K562 (cell line): ENCODE measurements around the gene CPT1C. TPM values are rescaled to one million over a fixed set of nuclear protein-coding genes. Genes with fewer than 3 reads are reported as not detected.
A peak's percentile ranks its signal among the peaks of the same experiment; 100 is the strongest.

Experiments
- CSDE1 ChIP-seq, 2 experiments: fragments of 450-650 bp; IDR thresholded peaks; 2 replicates each; pipeline ENCODE4 v1.6.1; 2016; ENCODE audit warnings: mild to moderate bottlenecking in 1 of 2
- CTCFL ChIP-seq: IDR thresholded peaks from 2 replicates; pipeline ENCODE4 v1.6.1; 2011; ENCODE audit warnings: borderline replicate concordance, low read depth, mild to moderate bottlenecking, moderate library complexity, low read length; ENCODE audit not compliant: insufficient read depth, poor library complexity, severe bottlenecking
- CXXC5 ChIP-seq: fragments of 250-450 bp; sonication (Bioruptor Pico); IDR thresholded peaks from 2 replicates; pipeline ENCODE4 v1.8.0; 2022; ENCODE audit warnings: inconsistent platforms, mild to moderate bottlenecking, moderate library complexity
- FOXA3 ChIP-seq, 2 experiments: fragments of 450-650 bp in 1 of 2; sonication (generic) in 1 of 2; formaldehyde crosslinking; IDR thresholded peaks in 1 of 2; conservative IDR thresholded peaks in 1 of 2; 2 replicates each; pipeline versions ENCODE4 v1.4.0 to v1.8.0; 2020 to 2022; ENCODE audit warnings: mild to moderate bottlenecking in 2 of 2, missing genetic modification reagents in 1 of 2
- HDAC2 ChIP-seq: fragments of 450-650 bp; IDR thresholded peaks from 2 replicates; pipeline ENCODE4 v1.6.1; 2016; ENCODE audit warnings: mild to moderate bottlenecking
- PREB ChIP-seq: sonication (generic); formaldehyde crosslinking; IDR thresholded peaks from 2 replicates; pipeline ENCODE4 v1.8.1; 2023; ENCODE audit warnings: mild to moderate bottlenecking, missing genetic modification reagents
- PURB ChIP-seq: sonication (generic); formaldehyde crosslinking; IDR thresholded peaks from 2 replicates; pipeline ENCODE4 v1.9.0; 2021; ENCODE audit warnings: low read depth, mild to moderate bottlenecking, missing genetic modification reagents
- RHOXF2B ChIP-seq: fragments of 250-450 bp; sonication (Bioruptor Pico); conservative IDR thresholded peaks from 2 replicates; pipeline ENCODE4 v1.5.1; 2021
- STAT5B ChIP-seq: fragments of 250-450 bp; sonication (Bioruptor Pico); IDR thresholded peaks from 2 replicates; pipeline ENCODE4 v1.8.0; 2021; ENCODE audit warnings: mild to moderate bottlenecking, inconsistent platforms
- TFAP4 ChIP-seq: sonication (generic); formaldehyde crosslinking; IDR thresholded peaks from 2 replicates; pipeline ENCODE4 v1.8.0; 2022; ENCODE audit warnings: missing genetic modification reagents, mild to moderate bottlenecking, moderate library complexity, borderline replicate concordance
- USF2 ChIP-seq: sonication (generic); formaldehyde crosslinking; IDR thresholded peaks from 2 replicates; pipeline ENCODE4 v1.5.0; 2020; ENCODE audit warnings: missing genetic modification reagents
- ZFP91 ChIP-seq: sonication (generic); formaldehyde crosslinking; IDR thresholded peaks from 2 replicates; pipeline ENCODE4 v1.8.0; 2022; ENCODE audit warnings: mild to moderate bottlenecking, missing genetic modification reagents
- ZNF174 ChIP-seq: fragments of 250-450 bp; sonication (Bioruptor Pico); IDR thresholded peaks from 2 replicates; pipeline ENCODE4 v1.4.0; 2020; ENCODE audit warnings: mild to moderate bottlenecking
- ZNF324 ChIP-seq: fragments of 250-450 bp; sonication (Bioruptor Pico); IDR thresholded peaks from 2 replicates; pipeline ENCODE4 v1.4.0; 2020; ENCODE audit warnings: mild to moderate bottlenecking
- ZNF586 ChIP-seq: fragments of 450-650 bp; formaldehyde crosslinking; conservative IDR thresholded peaks from 2 replicates; pipeline ENCODE4 v1.4.0; 2020; ENCODE audit warnings: mild to moderate bottlenecking, moderate library complexity
- ZNF592 ChIP-seq: fragments of 450-650 bp; IDR thresholded peaks from 2 replicates; pipeline ENCODE4 v1.6.1; 2017; ENCODE audit warnings: antibody characterized with exemption, mild to moderate bottlenecking
- polyA plus RNA-seq, 8 experiments: library from polyadenylated mRNA; depleted of rRNA in 4 of 8; stranded (reverse) in 5 of 8; unstranded in 3 of 8; fragments of >200 nt; fragmentation: Nextera tagmentation in 2 of 8; fragmentation: Illumina TruSeq in 1 of 8; extraction: Ambion mirVana in 2 of 8; extraction: Trizol in 1 of 8; gene quantifications; 2 replicates each; pipeline versions ENCODE4 v1.2.1 to v1.2.3, GENCODE V29; 2011 to 2014; ENCODE audit warnings: inconsistent platforms in 1 of 8, missing spikeins in 1 of 8
- total RNA-seq, 7 experiments: library from RNA; depleted of rRNA in 6 of 7; stranded (reverse); fragments of >200 nt in 6 of 7; fragmentation: Illumina TruSeq in 2 of 7; extraction: Trizol in 2 of 7; gene quantifications; 2 replicates each; pipeline versions ENCODE4 v1.2.1 to v1.2.3, GENCODE V29; 2011 to 2021; ENCODE audit warnings: low replicate concordance in 1 of 7

Gene CPT1C
- total and polyA plus RNA-seq, 9 of the 15 experiments (the other 6 are each of a cell fraction or from before 2014, with no cell fraction given): 1.9 to 12.3 (median 3.0) TPM

- peak; percentile 84 for TF ChIP-seq CTCFL
- TF ChIP-seq ZNF174 (CRISPR knock-in tag): no peak
- TF ChIP-seq ZNF324 (CRISPR knock-in tag): no peak
- no peak for TF ChIP-seq USF2
- no peak for TF ChIP-seq PREB (CRISPR knock-in tag)
- no peak for TF ChIP-seq PURB (CRISPR knock-in tag)
- peak; percentile 74 for TF ChIP-seq TFAP4
- peak; percentile 79 for TF ChIP-seq HDAC2
- peak; percentile 41; the same call in 1 of the 2 replicates for TF ChIP-seq CXXC5 (CRISPR knock-in tag)
- TF ChIP-seq STAT5B (CRISPR knock-in tag): no peak
- TF ChIP-seq ZNF586 (CRISPR knock-in tag): no peak
- TF ChIP-seq ZFP91 (CRISPR knock-in tag): no peak
- no peak for TF ChIP-seq FOXA3 (CRISPR knock-in tag; conservative IDR thresholded peaks at IDR 0.05 in 1 of 2, IDR thresholded peaks at IDR 0.05 in 1 of 2)
- 0 out of 2 replicates have a peak, but pooled peaks have one; percentile 71 for TF ChIP-seq ZNF592
- no peak for TF ChIP-seq RHOXF2B (CRISPR knock-in tag)
- TF ChIP-seq CSDE1 (IDR thresholded peaks at IDR 0.05): no peak
Observed at GRCh38 chr19:49672131-49672919, 18.6 kb upstream of the CPT1C start (continued).
